Right cardiac atrium (tissue), 5 donors: Measurements from ENCODE around the gene SOX30. TPM values are rescaled to one million over a fixed set of nuclear protein-coding genes. Genes with fewer than 3 reads are reported as not detected.

Experiments used
- ATAC-seq, 2 donors: fragments of 200-7000 bp; cut with Tn5 transposase; one replicate each; pipeline versions ENCODE4 v1.8.0 to v1.9.1; 2020; ENCODE audit warnings: moderate library complexity in 2 of 2, mild to moderate bottlenecking in 1 of 2
- DNase-seq, 3 donors: peaks; one replicate each; pipeline ENCODE4 v3.0.0-alpha.2; 2020
- H3K27ac ChIP-seq: one replicate; pipeline ENCODE4 v1.5.1; 2013; ENCODE audit warnings: mild to moderate bottlenecking, low read length, control low read depth, moderate library complexity
- H3K27me3 ChIP-seq: one replicate; pipeline ENCODE4 v1.6.1; 2013; ENCODE audit not compliant: control insufficient read depth, insufficient read depth
- H3K4me1 ChIP-seq: one replicate; pipeline ENCODE4 v1.6.1; 2013; ENCODE audit warnings: low read length; ENCODE audit not compliant: control insufficient read depth, insufficient read depth
- H3K4me3 ChIP-seq: one replicate; pipeline ENCODE4 v1.5.1; 2013; ENCODE audit warnings: low read length, control low read depth
- H3K9me3 ChIP-seq: one replicate; pipeline ENCODE4 v1.6.1; 2013; ENCODE audit warnings: low read length; ENCODE audit not compliant: control insufficient read depth
- WGBS: extraction: QIAGEN DNeasy Blood & Tissue Kit; methylation state at CpG from one replicate; pipeline ENCODE4 v1.1.7; 2013; 5-methylcytosine and 5-hydroxymethylcytosine counted together
- intact Hi-C, 4 donors: fragments of 100-400 bp; cut with DNase I; formaldehyde crosslinking; loops; one replicate each; pipeline versions ENCODE4 v1.11.0 to v1.14.0; 2022 to 2023
- polyA plus RNA-seq: library from polyadenylated mRNA; stranded (reverse); fragments of 200-250 nt; gene quantifications from one replicate; pipeline ENCODE4 v1.2.3, GENCODE V29; 2013
- total RNA-seq, 4 donors: library from RNA; stranded (reverse); fragmentation: NEBNext Ultra II Directional; extraction: Animal tissue kit (Norgen Biotek cat#: 25700); gene quantifications; one replicate each; pipeline ENCODE4 v1.2.1, GENCODE V29; 2021
- donor health status: healthy with polysubstance abuse.
- donor health status: DM: no; HTN: yes; CAD: no.
- donor health status: DM: no; HTN: no; CAD: no.
- donor health status: DM: no; HTN: yes; CAD: no; lungs with severe emphysema.
- donor health status: DM: yes; HTN: yes; CAD: no.

Gene SOX30
- total and polyA plus RNA-seq, 5 donors: 0.25 to 0.42 (median 0.35) TPM

DNA sequence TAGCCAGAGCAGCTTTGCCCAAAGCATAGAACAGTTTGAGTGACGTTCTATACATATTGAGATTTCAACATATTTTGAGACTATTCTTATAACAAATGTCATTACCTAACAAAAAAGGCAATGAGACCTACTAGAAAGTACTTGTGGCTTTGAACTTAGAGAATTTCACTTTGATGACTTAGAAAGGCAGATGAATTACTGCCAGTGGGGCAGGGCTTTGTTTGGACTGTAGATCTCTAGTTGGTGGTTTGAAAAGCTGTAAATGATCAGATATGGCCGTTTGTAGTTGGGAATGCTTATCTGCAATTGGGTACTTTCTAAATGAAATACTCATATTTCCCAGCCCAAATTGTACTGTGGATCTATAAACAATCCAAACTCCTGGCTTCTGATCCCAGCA is 28.1 kb downstream of the SOX30 start:
- no peak overlapping the region for H3K27ac ChIP-seq
- ATAC-seq (no peak), DNase-seq (no peak)
- no peak overlapping the region for H3K4me3 ChIP-seq
- H3K9me3 ChIP-seq: no peaks in the 10 kb centered on the region
- intact Hi-C loops: no loop called here
- 51% methylated on average over 2 of the region's 2 CpGs for WGBS
- H3K4me1 ChIP-seq: no peaks in the 10 kb centered on the region
- H3K27me3 ChIP-seq: no peaks in the 10 kb centered on the region

GRCh38 chr5:157620776-157621175 is 31.5 kb downstream of the SOX30 start:
- intact Hi-C loops: no loop called here
- H3K27me3 ChIP-seq: no peaks in the 10 kb centered on the region
- H3K4me1 ChIP-seq: no peaks in the 10 kb centered on the region
- no peak for ATAC-seq
- H3K9me3 ChIP-seq: no peaks in the 10 kb centered on the region
- H3K4me3 ChIP-seq: no peak overlapping the region
- no peak overlapping the region for H3K27ac ChIP-seq
- DNase-seq: no peak

- DNase-seq (no peak), ATAC-seq (no peak)
- Histone ChIP-seq H3K9me3 (no peaks in the 10 kb centered on the region), H3K27ac (no peak overlapping the region), H3K4me1 (no peaks in the 10 kb centered on the region), H3K27me3 (no peaks in the 10 kb centered on the region), H3K4me3 (no peak overlapping the region)
- 98% methylated on average over 8 of the region's 8 CpGs for WGBS
- intact Hi-C loops: no loop called here
Measured at GRCh38 chr5:157618191-157618765, 34.0 kb downstream of the SOX30 start.

DNA sequence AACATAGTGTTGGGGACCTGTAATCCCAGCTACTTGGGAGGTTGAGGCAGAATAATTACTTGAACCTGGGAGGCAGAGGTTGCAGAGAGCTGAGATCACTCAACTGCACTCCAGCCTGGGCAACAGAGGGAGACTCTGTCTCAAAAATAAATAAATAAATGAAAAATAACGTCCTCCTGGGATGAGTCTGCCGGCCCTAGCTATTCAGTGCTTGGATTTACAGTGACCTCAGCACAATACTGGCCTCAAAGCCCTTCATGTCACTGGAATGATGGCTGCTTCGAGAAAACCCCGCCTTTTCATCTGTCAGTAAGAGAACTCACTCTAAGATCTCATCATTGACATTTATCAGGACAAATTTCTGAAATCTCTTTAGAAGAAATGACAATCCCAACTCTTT is 35.5 kb downstream of the SOX30 start:
- H3K4me1 ChIP-seq: no peaks in the 10 kb centered on the region
- no peak for ATAC-seq
- no peaks in the 10 kb centered on the region for H3K9me3 ChIP-seq
- WGBS: 89% methylated on average over 4 of the region's 4 CpGs
- no peak overlapping the region for H3K27ac ChIP-seq
- no peak for DNase-seq
- no peak overlapping the region for H3K4me3 ChIP-seq
- no peaks in the 10 kb centered on the region for H3K27me3 ChIP-seq
- intact Hi-C loops: no loop called here

GRCh38 chr5:157613385-157614245 is 38.6 kb downstream of the SOX30 start:
- no peak for ATAC-seq
- intact Hi-C loops: no loop called here
- 82% methylated on average over 11 of the region's 11 CpGs for WGBS
- DNase-seq: no peak
- Histone ChIP-seq H3K27me3 (no peaks in the 10 kb centered on the region), H3K4me3 (no peak overlapping the region), H3K9me3 (no peaks in the 10 kb centered on the region), H3K27ac (no peak overlapping the region), H3K4me1 (no peaks in the 10 kb centered on the region)

DNA sequence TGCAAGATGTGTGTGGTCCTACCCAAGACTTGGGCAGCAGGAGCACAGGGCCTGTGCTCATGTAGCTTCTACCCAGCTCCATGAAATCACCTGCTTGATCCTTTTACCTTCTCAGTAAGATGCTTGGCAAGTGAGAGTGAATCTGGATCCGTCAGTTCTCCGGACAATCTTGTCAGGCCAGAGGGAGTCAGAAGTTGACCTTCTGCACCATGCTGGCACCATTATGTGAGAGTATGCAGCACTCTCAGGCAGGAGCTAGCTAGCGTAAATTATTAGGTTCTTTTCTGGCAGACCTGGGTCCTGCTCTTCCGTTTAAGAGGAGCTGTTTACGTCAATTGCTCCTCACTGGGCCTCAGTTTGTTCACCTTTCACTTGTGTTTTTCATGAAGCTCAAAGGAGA is 39.7 kb downstream of the SOX30 start:
- intact Hi-C loops: no loop called here
- 91% methylated on average over 5 of the region's 5 CpGs for WGBS
- DNase-seq (no peak), ATAC-seq (no peak)
- Histone ChIP-seq H3K27ac (no peak overlapping the region), H3K9me3 (no peaks in the 10 kb centered on the region), H3K4me1 (no peaks in the 10 kb centered on the region), H3K4me3 (no peak overlapping the region), H3K27me3 (no peaks in the 10 kb centered on the region)

DNA sequence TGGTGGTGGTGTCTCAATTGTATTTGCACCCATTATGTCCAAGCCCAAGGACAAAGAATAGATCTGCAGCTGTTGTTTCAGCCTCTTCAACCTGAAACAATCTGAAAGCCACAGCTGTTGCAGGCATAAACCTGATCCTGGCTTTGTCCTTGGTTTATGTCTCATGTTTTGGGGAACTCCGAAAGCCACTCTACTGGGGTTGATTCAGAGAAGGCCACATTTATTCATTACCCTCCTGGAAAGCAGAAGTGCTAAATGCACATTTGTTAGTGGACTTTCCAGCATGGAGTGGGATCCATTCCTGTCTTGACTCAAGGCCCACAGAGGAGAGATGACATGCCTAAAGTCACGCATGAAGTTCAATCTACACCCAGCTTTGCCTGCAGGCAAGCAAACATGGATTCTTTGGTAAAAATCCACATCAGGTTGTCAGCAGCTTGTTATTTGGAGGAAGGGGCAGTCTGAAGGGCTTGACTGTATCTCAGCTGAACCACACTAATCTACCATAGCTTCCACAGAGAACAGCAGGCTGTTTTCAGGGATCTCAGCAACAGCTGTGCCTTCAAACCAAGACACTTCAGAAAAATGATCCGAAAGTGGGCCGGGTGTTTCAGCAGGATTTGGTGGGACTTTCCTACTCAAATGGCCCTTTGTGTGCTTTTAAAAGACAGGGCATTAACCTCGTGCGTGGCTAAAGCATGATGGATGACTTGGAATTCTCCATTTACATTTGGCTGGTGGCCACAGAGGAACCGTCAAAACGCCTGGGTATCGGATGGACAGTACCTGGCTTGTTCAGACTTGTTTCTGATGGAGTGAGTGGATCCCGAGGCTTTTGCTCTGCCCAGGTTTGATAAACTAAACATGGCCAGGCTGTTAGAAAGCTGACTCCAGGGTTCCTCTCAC is 40.4 kb downstream of the SOX30 start:
- Histone ChIP-seq H3K4me1 (no peaks in the 10 kb centered on the region), H3K27me3 (no peaks in the 10 kb centered on the region), H3K9me3 (no peaks in the 10 kb centered on the region), H3K27ac (no peak overlapping the region), H3K4me3 (no peak overlapping the region)
- intact Hi-C loops: no loop called here
- DNase-seq (no peak), ATAC-seq (no peak)
- 66% methylated on average over 10 of the region's 10 CpGs for WGBS

GRCh38 chr5:157610990-157611389 is 41.2 kb downstream of the SOX30 start:
- H3K4me1 ChIP-seq: no peaks in the 10 kb centered on the region
- H3K4me3 ChIP-seq: no peak overlapping the region
- no peak for DNase-seq
- no peaks in the 10 kb centered on the region for H3K9me3 ChIP-seq
- 64% methylated on average over 5 of the region's 5 CpGs for WGBS
- no peaks in the 10 kb centered on the region for H3K27me3 ChIP-seq
- intact Hi-C loops: no loop called here
- ATAC-seq: no peak
- no peak overlapping the region for H3K27ac ChIP-seq

DNA sequence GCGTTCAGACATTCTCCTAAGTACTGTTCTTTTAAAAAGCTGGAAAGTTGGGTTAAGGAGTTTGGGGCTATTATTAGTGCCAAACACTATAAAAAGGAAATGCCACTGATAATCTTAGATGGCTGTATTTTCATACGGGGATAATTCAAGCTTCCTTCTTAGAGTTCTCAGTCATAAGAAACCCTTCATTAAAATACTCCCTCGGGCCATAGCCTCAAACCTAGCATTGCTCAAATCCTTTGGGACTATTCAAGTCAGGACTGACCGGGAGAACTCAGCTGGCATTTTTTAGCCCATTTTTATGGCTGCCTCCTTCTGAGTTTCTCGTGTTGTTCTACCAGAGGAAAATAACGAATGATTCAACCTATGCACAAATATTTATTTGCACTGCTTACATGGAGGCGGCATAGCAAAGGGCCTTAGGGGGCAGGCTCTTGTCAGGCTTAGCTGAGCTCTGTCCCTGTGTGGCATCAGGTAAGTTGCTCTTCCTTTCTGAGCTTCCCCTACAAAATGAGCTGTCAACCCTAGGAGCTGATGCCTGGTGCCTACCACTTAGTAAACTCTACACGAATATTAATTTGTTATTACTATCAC is 43.2 kb downstream of the SOX30 start:
- no peaks in the 10 kb centered on the region for H3K27me3 ChIP-seq
- no peaks in the 10 kb centered on the region for H3K9me3 ChIP-seq
- no peak overlapping the region for H3K4me3 ChIP-seq
- intact Hi-C loops: no loop called here
- no peak overlapping the region for H3K27ac ChIP-seq
- H3K4me1 ChIP-seq: no peaks in the 10 kb centered on the region
- no peak for ATAC-seq
- WGBS: 62% methylated on average over 8 of the region's 8 CpGs
- DNase-seq: no peak

GRCh38 chr5:157607371-157608161 is 44.7 kb downstream of the SOX30 start:
- Histone ChIP-seq H3K9me3 (no peaks in the 10 kb centered on the region), H3K27me3 (no peaks in the 10 kb centered on the region), H3K4me1 (no peaks in the 10 kb centered on the region), H3K27ac (no peak overlapping the region), H3K4me3 (no peak overlapping the region)
- DNase-seq (no peak), ATAC-seq (no peak)
- intact Hi-C loops: no loop called here
- 72% methylated on average over 7 of the region's 7 CpGs for whole genome bisulfite sequencing
